ENCODE data around the gene VDAC2.

GRCh38 chr10:75244487-75245353, 34.1 kb downstream of the VDAC2 start:
- TF ChIP-seq, protein P1, sequence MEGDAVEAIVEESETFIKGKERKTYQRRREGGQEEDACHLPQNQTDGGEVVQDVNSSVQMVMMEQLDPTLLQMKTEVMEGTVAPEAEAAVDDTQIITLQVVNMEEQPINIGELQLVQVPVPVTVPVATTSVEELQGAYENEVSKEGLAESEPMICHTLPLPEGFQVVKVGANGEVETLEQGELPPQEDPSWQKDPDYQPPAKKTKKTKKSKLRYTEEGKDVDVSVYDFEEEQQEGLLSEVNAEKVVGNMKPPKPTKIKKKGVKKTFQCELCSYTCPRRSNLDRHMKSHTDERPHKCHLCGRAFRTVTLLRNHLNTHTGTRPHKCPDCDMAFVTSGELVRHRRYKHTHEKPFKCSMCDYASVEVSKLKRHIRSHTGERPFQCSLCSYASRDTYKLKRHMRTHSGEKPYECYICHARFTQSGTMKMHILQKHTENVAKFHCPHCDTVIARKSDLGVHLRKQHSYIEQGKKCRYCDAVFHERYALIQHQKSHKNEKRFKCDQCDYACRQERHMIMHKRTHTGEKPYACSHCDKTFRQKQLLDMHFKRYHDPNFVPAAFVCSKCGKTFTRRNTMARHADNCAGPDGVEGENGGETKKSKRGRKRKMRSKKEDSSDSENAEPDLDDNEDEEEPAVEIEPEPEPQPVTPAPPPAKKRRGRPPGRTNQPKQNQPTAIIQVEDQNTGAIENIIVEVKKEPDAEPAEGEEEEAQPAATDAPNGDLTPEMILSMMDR (IDR thresholded peaks at IDR 0.05), result no peak
- no peak for TF ChIP-seq POLR2A (IDR thresholded peaks at IDR 0.05)

Measured in Peyer's patch (tissue), 4 donors.